HEK293T (cell line): Measurements from ENCODE around the gene LZIC.

ENCODE experiments used
- CTCF ChIA-PET: fragments of 350-600 bp; formaldehyde crosslinking; extraction: SDS; loops from one replicate; lab custom pipeline; 2021; ENCODE audit warnings: antibody characterized with exemption, inconsistent platforms; lab: Yijun Ruan, JAX
- POLR2A ChIA-PET: fragments of 350-600 bp; formaldehyde crosslinking; extraction: SDS; loops from one replicate; lab custom pipeline; 2020; ENCODE audit warnings: antibody characterized with exemption, inconsistent platforms; lab: Yijun Ruan, JAX
- DNase-seq: peaks from one replicate; pipeline ENCODE4 v3.0.0; 2012; ENCODE audit warnings: mixed read lengths; ENCODE audit errors: extremely low spot score
- ARNT ChIP-seq: fragments of 450-650 bp; IDR thresholded peaks from 2 replicates; pipeline ENCODE4 v1.6.1; 2017; ENCODE audit warnings: mild to moderate bottlenecking
- BHLHE40 ChIP-seq: fragments of 450-650 bp; IDR thresholded peaks from 2 replicates; pipeline ENCODE4 v1.6.1; 2016; ENCODE audit warnings: mild to moderate bottlenecking, moderate library complexity, borderline replicate concordance
- CTBP1 ChIP-seq: fragments of 450-650 bp; IDR thresholded peaks from 2 replicates; pipeline ENCODE4 v1.6.1; 2016; ENCODE audit warnings: borderline replicate concordance
- ELF4 ChIP-seq: fragments of 450-650 bp; IDR thresholded peaks from 2 replicates; pipeline ENCODE4 v1.6.1; 2017; ENCODE audit warnings: antibody characterized with exemption
- FOXA1 ChIP-seq: fragments of 450-650 bp; IDR thresholded peaks from 2 replicates; pipeline ENCODE4 v1.6.1; 2016; ENCODE audit warnings: mild to moderate bottlenecking
- FOXK2 ChIP-seq: fragments of 450-650 bp; IDR thresholded peaks from 2 replicates; pipeline ENCODE4 v1.6.1; 2016; ENCODE audit warnings: mild to moderate bottlenecking
- FOXM1 ChIP-seq: fragments of 450-650 bp; IDR thresholded peaks from 2 replicates; pipeline ENCODE4 v1.6.1; 2017; ENCODE audit warnings: mild to moderate bottlenecking, borderline replicate concordance
- HDGF ChIP-seq: fragments of 450-650 bp; IDR thresholded peaks from 2 replicates; pipeline ENCODE4 v1.6.1; 2017; ENCODE audit warnings: antibody characterized with exemption, borderline replicate concordance
- L3MBTL2 ChIP-seq: fragments of 450-650 bp; conservative IDR thresholded peaks from 2 replicates; pipeline ENCODE4 v1.6.1; 2016; ENCODE audit warnings: mild to moderate bottlenecking
- LEF1 ChIP-seq: fragments of 450-650 bp; IDR thresholded peaks from 2 replicates; pipeline ENCODE4 v1.6.1; 2017; ENCODE audit warnings: mild to moderate bottlenecking, borderline replicate concordance
- NFRKB ChIP-seq: fragments of 450-650 bp; IDR thresholded peaks from 2 replicates; pipeline ENCODE4 v1.6.1; 2016; ENCODE audit warnings: mild to moderate bottlenecking, moderate library complexity
- SP1 ChIP-seq: fragments of 450-650 bp; IDR thresholded peaks from 2 replicates; pipeline ENCODE4 v1.6.1; 2017
- SUZ12 ChIP-seq: fragments of 450-650 bp; IDR thresholded peaks from 2 replicates; pipeline ENCODE4 v1.6.1; 2016; ENCODE audit warnings: mild to moderate bottlenecking
- TARDBP ChIP-seq: fragments of 450-650 bp; IDR thresholded peaks from 2 replicates; pipeline ENCODE4 v1.6.1; 2016
- ZNF384 ChIP-seq: fragments of 450-650 bp; IDR thresholded peaks from 2 replicates; pipeline ENCODE4 v1.6.1; 2016
- TF ChIP-seq, protein P1 (sequence below): fragments of 450-650 bp; IDR thresholded peaks from 2 replicates; pipeline ENCODE4 v1.6.1; 2016

The LZIC gene

DNA sequence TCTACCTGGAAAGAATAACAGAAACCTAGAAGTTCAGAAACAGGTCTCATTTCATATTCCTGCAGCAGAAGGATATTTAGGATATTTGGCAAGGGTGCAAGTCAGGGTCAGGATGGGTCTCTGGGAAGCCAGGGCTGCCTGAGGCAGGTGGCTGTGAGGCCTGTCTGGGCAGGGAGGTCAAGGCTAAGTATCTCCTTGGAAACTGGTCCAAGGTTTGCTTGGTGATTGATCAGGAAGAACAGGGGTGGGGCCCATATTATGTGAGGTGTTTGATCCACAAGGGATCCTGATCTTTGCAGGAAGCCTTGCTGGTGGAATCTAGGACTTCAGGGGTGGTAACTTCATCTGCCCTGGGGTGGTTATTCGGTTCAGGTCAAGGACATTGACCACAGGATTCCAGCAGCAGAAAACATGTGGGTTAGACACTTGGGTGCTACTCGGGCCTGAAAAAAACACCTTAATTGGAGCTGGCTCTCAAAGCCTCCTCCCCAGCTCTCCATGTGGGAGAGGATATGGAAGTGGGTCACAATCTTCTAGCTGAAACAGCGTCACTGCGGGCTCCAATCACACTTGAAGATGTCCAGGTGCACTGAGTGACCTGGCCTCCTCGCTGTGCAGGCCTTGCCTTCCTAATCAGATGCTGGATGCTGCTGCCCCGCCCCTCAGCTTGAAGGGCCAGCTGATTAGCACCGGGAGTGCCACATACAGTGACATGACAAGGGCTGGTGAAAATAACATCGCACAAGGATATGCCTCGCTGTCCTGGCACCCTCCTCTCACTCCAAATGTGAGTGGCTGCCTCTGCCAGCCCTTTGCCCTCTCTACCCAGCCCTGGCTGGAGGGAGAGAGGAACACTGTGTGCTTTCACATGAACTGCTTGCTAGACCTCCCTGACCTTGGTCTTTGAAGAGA lies 41.8 kb downstream of the LZIC start:
- POLR2A ChIA-PET, result no interaction called here
- CTCF ChIA-PET, result no interaction called here
- no peak for DNase-seq
- TF ChIP-seq HDGF (no peak), ZNF384 (no peak), TARDBP (no peak), BHLHE40 (no peak), SUZ12 (no peak), ELF4 (no peak), LEF1 (no peak), FOXA1 (no peak), CTBP1 (no peak)
- TF ChIP-seq, protein P1, sequence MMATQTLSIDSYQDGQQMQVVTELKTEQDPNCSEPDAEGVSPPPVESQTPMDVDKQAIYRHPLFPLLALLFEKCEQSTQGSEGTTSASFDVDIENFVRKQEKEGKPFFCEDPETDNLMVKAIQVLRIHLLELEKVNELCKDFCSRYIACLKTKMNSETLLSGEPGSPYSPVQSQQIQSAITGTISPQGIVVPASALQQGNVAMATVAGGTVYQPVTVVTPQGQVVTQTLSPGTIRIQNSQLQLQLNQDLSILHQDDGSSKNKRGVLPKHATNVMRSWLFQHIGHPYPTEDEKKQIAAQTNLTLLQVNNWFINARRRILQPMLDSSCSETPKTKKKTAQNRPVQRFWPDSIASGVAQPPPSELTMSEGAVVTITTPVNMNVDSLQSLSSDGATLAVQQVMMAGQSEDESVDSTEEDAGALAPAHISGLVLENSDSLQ, result no peak

DNA sequence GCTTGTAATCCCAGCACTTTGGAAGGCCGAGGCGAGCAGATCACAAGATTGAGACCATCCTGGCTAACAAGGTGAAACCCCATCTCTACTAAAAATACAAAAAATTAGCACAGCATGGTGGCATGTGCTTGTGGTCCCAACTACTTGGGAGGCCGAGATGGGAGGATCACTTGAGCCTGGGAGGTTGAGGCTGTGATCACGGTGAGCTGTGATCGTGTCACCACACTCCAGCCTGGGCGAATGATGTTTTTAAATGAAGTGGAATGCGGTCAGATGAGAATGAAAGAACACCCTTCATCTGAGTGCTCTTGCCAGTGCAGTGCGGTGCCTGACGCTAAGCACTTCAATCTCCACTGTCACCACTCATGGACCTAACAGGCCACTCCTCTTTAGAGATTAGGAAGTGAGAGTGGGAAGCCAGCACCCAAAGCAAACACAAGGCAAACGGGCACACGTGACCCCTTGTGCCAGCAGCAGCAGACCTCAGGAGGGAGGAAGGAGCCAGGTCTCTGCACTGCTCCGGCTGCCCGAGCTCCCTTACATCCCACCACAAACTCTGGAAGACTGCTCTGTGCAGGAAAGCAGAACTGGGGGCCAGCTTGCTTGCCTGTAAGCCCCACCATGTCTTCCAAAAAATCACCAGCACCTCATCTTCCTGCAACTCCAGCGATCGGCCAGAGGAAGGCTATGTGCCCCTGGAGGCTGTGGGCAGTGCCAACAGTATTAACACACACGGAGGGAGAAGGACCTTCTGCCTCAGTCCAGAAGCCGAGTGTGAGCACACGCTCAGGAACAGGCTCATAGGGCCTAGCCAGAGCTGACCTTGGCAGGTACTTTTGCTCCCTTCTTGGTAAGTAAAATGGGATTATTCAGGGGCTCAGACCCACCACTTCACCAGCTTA lies 42.8 kb downstream of the LZIC start:
- TF ChIP-seq LEF1 (no peak), TARDBP (no peak), L3MBTL2 (no peak)
- ChIA-PET POLR2A (no interaction called here), CTCF (no interaction called here)
- DNase-seq, result no peak

DNA sequence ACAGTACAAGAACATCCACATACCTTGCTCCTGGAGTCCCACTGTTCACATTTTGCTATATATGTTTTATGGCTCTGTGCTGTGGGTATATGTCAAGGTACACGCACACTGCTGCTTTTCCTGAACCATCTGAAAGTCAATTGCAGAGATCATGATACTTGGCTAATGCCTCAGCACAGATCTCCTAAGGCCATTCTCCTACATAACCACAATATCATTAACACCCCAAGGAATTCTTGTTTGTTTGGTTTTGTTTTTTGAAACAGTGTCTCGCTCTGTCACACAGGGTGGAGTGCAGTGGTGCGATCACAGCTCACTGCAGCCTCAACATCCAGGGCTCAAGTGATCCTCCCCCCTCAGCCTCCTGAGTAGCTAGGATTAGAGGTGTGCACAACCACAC lies 49.1 kb downstream of the LZIC start:
- no peak for DNase-seq
- TF ChIP-seq, protein P1, result no peak
- TF ChIP-seq NFRKB, result no peak
- TF ChIP-seq BHLHE40, result no peak
- no peak for TF ChIP-seq LEF1
- no peak for TF ChIP-seq L3MBTL2
- TF ChIP-seq FOXM1, result no peak
- no peak for TF ChIP-seq TARDBP
- TF ChIP-seq FOXA1, result no peak
- no peak for TF ChIP-seq FOXK2
- no peak for TF ChIP-seq ZNF384
- no peak for TF ChIP-seq CTBP1
- TF ChIP-seq SUZ12, result no peak
- TF ChIP-seq HDGF, result no peak
- TF ChIP-seq ELF4, result no peak
- CTCF ChIA-PET, result no interaction called here
- POLR2A ChIA-PET, result no interaction called here

DNA sequence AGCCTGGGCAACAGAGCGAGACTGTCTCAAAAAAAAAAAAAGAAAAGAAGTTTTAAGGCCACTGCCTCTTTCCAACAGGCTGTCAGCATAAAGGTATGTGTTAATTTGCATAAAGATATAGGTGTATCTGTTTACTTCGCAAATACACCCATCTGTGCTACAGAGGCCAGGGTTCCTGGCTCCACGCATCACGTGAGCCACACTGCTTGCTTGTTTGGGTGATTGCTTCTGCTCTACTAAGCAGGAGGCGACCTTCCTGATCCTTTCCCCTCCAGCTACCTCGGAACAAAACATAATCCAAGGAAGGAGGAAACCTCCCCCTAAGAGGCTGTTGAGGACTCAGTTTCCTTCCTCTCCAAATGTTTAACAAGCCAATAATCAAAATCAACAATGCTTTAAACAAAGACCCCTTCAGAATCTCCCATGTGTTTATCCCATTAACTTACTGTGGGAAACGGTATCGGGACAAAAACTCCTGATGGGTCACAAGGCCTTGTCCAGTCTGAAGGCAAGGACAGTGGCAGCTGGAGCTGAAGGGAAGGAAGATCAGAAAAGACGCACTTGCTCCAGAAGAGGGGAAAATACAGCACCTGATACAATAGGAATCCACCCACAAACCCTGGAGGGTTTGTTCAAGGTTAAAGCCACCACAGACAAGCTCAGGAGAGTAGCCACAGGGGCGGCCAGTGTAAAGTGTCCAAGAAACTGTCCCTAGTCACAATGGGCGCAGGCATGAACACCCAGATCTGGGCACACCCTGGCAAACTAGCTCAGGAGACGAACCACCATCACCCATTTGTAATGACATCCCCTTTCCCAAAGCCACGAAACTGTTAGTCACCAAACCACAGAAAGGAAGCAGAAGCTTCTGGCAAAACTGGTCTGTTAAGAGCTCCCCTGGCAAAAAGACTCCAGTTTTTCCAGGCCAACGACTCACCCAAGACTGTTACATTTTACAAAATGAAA lies 50.3 kb downstream of the LZIC start:
- ChIA-PET CTCF (no interaction called here), POLR2A (no interaction called here)
- DNase-seq, result no peak
- TF ChIP-seq NFRKB (no peak), FOXK2 (no peak), BHLHE40 (no peak), FOXM1 (no peak), ELF4 (no peak), SUZ12 (no peak), L3MBTL2 (no peak), ARNT (no peak), TARDBP (no peak), CTBP1 (no peak), HDGF (no peak), SP1 (no peak), LEF1 (no peak), FOXA1 (no peak), ZNF384 (no peak)
- TF ChIP-seq, protein P1, result no peak

DNA sequence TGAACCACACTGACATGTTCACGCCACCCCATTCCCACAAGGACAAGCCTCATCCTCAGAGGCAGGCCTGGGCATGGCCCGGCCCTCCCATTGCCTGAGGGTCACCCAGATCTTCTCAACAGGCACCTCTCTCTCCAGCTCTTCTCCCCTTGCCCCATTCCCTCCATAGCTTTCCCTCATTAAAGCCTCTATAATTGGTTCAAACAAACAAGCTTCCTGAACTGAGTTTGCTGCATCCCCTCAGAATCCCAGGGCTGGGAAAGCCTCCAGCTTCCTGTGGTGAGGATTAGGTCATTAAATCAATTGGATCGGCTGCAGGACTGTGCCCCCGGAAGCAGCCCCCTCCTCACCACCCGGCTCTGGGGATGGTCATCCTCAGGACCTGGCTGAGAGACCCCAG lies 52.0 kb downstream of the LZIC start:
- DNase-seq, result no peak
- CTCF ChIA-PET, result no interaction called here
- POLR2A ChIA-PET, result interaction anchor here (0.6 kb wide), 1 partner anchor 52 kb away, joined by 3 read pairs; the partner anchor contains the start of genes LZIC and NMNAT1
- no peak for TF ChIP-seq ELF4
- no peak for TF ChIP-seq LEF1
- no peak for TF ChIP-seq HDGF
- no peak for TF ChIP-seq BHLHE40
- TF ChIP-seq TARDBP, result no peak
- TF ChIP-seq CTBP1, result no peak
- TF ChIP-seq SUZ12, result no peak
- TF ChIP-seq L3MBTL2, result no peak
- TF ChIP-seq SP1, result no peak
- no peak for TF ChIP-seq FOXA1
- no peak for TF ChIP-seq FOXM1
- TF ChIP-seq ZNF384, result no peak
- TF ChIP-seq ARNT, result no peak
- TF ChIP-seq, protein P1, result no peak
- TF ChIP-seq FOXK2, result no peak
- no peak for TF ChIP-seq NFRKB
